HuH-7 (cell line): Measurements from ENCODE around the gene ABCD2.
"Not testable (repeated sequence)": the region's sequence is repeated elsewhere in the genome, so short reads cannot be mapped to it uniquely, and the experiment has no call there.

Source experiments
- DNase-seq: peaks from one replicate; pipeline ENCODE4 v3.0.0; 2011; ENCODE audit warnings: low spot score

Gene ABCD2

DNA sequence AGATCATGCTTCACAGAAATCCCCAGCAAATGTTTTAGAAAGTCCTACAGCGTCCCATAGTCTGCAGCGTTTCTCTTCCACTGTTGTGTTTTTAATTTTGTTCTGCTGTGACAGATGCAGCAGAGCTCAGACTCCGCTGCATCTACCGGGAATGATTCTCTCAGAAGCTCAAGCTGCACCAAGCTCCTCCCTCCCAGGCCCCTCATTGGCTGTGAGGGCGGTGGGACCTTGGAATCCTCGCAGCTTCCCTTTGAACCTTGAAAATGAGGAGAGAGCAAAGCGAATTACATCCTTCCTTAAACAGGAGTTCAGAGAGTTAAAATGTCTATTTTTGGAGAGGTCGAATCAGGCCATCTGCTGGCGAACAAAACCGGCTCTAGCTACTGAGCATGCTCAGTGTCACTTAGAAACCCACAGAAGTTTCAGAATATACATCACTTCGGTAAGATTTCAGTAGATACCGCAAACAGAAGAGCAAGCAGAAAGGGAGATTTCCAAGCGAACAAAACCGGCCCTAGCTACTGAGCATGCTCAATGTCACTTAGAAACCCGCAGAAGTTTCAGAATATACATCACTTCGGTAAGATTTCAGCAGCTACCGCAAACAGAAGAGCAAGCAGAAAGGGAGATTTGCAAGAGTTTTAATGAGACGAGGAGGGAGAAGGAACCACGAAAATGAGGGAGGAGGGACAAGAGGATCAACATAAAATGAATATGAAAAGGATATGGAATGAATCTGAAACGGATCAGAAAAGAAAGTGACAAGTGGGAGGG lies at the start of gene ABCD2:
Gene ABCD2, minus strand, starts transcription at position 144 of the 774 bp plus-strand sequence. CDS start 188 bp downstream, outside the sequence.
- peak; percentile 55 for DNase-seq

DNA sequence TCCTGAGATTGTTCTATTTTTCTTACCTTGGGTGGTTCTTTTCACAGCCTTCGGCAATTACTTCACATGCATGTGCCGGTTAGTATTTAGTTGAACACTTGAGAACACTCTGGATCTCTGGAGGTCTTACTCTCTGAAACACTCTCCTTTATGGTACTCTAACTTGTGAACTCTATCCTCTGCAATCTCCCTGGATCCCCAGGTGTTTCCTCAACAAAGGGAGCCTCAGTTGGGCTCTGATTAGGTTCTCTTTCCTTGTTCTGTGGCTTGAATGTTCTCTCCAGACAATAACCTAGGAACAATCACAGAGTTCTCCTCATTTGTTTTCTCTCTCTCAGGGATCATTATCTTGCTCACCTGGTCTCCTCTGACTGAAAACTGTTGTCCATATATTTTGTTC lies 40.5 kb upstream of the ABCD2 start:
- DNase-seq = no peak

DNA sequence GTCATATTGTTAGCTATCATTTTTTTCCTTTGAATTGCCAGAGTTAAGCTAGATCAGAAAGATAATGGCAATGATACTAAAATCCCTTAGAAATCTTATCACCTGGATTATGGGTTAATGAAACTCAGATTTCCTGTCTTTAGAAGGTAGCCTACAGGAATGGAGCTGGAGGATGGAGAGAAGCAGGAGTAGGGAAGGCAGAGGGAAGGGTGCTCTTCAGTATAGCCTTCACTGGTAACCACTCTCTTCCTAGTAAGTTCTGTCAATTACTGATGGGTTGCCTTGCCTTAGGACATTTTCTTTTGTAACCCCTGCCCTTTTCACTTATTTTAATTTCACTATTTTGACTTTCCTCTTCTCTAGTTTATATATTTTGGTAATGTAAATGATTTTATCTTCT lies 27.8 kb upstream of the ABCD2 start:
- no peak for DNase-seq

DNA sequence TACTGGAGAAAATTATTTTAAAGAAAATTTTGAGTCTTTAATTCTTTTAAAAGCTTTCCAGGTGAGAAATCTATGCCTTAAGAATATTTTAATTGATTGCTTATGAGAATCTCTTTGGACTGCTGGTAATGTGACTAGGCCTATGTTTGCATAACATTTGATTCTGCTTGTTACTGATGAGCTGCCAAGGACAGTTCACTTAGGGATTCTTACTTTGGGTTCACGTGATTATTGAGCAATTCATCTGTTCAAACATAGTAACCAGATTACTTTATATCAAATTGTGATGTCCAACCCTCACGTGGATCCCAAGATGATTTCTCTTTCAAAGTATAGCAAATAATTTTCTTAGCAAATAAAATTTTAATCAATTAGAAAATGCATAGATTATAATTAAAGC lies 27.4 kb upstream of the ABCD2 start:
- DNase-seq = no peak

DNA sequence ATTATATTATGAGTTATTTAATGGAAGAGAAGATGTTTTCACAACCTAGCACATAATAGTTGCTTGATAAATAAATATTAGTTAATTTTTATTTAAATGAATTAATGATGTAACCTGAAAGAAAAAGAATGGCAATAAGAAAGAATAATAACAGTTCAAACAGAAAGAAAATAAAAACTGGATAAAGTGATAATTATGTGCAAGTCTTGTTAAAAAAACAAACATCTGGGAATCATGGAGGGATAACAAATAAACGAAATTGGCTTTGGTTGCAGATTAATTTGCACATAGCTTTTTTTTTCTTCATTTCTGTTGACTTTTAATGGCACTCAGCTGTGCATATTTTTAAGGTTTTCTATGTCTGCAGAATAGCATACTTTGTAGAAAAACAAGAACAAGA lies 23.4 kb upstream of the ABCD2 start:
- no peak for DNase-seq

DNA sequence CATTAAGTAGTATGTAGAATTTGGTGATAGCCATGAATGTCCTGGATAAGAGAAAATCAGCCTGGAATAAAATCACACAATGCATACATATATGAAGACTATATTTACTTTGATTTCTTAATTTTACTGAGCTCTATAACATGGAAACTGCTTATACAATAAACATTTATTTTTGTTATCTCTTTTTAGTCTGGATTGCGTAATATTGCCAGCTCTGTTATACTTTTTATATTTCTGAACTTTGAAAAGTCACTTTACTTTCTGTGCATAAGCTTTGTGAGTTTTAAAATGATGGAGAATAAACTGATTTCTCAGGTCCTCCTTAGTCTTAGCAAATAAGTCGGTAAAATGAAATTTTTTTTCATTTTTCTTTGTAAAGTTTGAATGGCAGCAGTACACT lies 19.2 kb upstream of the ABCD2 start:
- DNase-seq = no peak

DNA sequence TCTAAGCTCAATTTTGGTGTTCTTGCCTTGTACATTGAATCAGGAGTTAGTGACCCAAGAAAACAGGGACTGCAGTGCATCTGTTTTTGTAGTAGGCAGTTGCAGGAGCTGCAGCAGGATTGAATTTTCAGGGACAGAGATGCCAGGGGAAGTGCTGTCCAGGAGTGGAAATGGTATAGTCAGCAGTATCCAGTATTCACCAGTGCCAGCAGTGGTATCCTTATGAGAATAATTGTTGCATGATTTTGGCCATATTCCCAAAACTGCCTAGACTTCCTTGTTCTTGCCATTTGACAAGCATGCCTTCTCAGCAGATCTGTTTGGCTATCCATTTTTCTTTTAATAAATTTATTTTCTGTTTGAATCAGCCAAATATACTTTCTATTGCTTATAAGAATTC lies 18.6 kb upstream of the ABCD2 start:
- no peak for DNase-seq

DNA sequence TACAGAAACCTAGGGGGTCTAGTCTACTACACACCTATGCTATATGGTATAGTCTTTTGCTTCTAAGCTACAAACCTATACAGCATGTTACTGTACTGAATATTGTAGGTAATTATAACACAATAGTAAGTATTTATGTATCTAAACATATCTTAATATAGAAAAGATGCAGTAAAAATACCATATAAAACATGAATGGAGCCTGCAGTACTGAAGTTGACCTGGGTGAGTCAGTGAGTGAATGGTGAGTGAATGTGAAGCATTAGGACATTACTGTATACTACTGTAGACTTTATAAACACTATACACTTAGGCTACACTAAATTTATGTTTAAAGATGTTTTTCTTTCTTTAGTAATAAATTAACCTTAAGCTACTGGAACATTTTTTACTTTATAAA lies 13.1 kb upstream of the ABCD2 start:
- no peak for DNase-seq

DNA sequence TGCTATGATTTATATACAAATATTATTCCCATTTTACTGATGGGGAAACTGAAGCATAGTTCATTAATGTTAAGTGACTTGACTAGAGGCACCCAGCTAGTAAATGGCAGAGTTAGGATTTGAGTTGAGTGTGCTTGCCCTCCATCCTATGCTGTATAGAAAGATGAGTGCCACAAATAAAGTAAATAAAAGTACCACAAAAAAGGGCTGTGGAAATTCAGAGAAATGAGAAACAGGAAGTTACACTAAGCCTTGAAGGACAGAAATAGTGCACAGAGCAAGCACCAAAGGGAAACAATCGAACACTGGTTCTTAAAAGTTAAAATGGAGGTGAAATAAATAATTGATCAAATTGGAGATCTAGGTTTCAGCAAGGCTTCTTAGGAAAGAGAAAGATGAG lies 9.2 kb upstream of the ABCD2 start:
- no peak for DNase-seq

DNA sequence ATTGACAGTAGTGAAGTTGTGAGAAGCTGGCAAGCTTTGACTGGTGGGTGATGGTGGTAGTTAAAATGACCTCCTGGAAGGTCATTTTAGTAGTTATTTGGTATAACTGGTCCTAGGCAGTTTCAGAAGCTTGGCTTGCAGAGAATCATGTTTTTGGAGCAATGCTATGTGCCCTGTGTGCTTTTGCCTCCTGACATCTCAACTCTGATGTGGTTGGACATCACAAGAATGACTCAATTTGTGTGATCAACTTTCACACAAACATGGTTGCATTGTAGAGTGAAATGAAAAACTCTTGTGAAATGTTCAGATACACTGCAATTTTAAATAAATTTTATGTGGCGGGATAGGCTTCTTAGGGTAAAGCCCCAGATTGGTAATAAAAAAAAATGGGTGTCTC lies 8.3 kb upstream of the ABCD2 start:
- DNase-seq = no peak

DNA sequence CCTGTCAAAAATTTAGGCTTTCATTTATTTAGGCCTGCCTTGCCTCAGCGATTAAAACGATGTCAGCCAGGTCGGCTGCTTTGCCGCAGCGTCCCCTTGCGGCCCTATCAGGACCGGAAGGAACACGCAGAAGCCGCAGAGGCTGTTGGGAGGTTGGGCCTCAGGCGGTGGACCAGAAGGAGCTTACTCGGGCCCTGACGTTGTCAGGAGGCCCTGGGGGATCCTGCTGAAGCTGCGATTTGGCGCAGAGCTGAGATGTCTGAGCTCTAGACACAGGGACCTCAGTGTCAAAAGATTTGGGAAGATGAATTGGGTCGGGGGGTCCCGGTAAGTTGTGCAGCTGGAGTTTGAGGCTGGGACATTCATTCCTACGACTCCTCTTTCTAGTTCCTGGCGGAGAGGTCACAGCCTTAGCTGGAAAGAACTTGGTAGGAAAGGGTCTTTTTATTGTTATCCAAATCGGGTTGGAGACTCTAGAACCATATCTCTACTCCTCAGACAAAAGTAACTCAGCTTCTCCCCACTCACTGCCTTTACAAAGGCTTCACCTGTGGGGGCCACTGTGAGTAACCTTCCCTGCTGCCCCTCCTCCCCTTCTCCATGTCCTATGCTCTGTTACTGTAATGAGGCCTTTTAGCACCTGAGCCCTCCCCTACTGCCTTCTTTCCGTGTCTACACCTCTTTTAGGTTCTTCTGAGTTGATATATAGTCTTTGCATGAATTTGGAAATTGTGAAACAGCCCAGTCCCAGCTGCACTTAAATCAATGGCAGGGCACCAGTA lies 6.6 kb upstream of the ABCD2 start:
- no peak for DNase-seq

DNA sequence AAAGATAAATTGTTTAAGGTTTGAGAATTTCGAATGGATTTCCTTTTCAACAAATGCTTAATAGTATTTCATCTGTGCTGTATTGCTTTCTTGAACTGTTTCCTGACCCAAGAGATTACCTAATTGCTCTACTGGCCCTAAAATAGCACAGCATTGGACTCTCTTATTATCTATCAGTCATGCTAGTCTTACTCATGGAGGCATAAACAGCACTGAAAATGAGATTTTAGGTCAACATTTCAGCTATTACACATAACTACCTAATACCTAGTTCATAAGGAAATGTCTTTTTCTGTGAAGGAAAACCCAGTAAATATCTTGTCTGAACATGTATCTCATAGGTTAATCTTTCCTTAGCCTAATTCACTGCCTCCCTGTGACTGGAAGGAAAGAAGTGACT lies 4.3 kb upstream of the ABCD2 start:
- no peak for DNase-seq

DNA sequence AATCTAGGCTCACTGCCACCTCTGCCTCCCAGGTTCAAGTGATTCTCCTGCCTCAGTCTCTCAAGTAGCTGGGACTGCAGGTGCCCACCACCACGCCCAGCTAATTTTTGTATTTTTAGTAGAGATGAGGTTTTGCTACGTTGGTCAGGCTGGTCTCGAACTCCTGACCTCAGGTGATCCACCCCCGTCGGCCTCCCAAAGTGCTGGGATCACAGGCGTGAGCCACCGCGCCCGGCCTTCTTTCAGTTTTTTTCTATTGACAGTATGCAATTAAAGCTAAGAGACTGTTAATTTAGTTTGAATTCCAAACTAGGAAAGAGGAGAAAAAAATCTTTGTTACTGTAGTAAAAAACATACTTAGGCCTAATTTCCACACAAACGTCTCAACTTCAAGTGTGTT lies 3.6 kb upstream of the ABCD2 start:
- not testable (repeated sequence) for DNase-seq

DNA sequence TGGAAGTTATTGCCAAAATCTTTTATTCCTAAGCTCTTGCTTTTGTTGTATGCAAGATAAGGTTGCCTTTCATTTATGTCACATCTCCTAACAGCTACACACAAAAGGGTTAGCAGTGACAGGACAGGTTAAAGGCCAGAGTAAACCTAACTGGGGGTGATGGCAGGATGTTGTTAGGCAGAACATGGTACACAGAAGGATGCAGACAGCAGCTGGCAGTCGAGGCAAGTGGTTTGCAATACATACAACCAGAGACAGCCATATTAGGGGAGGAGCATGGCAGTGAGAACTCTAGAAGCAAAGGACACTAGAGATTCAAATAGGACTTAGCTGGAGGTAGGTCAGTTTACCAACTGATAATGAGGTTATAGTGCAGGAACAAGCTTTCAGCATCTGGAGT lies 2.7 kb upstream of the ABCD2 start:
- DNase-seq = no peak

DNA sequence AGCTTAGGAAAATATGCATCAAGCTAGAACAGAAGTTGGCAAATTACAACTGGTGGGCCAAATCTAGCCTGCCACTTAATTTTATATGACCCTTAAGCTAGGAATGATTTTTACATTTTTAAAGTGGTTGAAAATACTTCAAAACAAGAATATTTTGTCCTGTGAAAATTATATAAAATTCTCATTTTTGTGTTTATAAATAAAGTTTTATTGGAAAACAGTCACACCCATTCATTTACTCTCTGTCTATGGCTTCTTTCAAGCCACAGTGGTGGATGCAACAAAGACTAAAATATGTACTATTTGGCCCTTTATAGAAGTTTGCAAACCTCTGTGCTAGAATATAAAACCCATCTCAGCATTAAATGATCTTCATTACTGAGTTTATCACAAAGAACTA lies 2.1 kb upstream of the ABCD2 start:
- no peak for DNase-seq

DNA sequence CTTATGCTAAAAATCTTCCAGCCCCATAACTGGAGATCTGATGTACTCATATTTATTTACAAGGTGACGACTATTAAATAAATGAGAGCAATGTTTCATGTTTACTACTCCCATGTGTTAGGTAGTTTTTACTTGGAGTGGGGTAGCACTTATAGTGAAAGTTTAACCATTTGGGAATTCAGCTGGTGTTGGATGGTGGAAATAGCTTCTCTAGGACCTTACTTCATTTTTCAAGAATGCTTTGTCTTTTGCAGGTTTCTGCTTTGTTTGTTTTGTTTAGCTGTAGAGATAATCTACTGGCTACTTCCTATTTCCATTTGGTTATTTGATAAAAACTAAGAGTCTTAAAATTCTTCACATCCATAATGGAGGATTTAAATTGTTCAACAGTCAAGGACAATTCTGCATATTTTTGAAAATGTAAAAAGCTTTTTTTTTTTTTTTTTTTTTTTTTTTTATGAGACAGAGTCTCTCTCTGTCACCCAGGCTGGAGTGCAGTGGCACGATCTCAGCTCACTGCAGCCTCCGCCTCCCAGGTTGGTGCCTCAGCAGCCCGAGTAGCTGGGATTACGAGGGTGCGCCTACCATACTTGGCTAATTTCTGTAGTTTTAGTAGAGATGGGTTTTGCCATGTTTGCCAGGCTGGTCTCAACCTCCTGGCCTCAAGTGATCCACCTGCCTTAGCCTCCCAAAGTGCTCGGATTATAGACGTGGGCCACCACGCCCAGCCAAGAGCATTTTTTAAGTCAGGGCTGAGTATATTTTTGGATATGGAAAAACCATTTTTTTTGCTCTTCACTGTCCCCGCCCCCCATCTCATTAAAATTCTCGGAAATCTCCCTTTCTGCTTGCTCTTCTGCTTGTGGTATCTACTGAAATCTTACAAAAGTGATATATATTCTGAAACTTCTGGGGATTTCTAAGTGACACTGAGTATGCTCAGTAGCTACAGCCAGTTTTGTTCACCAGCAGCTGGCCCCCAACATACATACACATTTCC lies 1.4 kb upstream of the ABCD2 start:
- no peak for DNase-seq

DNA sequence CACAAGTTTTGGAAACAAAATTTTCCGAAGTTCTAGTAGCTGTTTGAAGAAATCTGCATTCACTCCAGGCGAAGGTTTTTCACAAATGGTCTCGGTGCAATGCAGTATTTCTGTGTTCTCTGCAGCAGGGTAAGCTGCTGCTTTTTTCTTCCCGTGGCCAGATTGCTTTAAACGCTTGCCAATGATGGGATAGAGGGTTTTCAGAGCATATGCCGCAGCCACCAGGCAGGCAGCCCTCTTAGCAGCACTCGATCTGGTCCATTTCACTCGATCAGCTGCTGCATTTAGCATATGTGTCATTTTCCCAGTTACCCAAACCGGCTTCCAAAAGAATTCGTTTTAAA lies 315 bp downstream of the ABCD2 start:
- DNase-seq = no peak

DNA sequence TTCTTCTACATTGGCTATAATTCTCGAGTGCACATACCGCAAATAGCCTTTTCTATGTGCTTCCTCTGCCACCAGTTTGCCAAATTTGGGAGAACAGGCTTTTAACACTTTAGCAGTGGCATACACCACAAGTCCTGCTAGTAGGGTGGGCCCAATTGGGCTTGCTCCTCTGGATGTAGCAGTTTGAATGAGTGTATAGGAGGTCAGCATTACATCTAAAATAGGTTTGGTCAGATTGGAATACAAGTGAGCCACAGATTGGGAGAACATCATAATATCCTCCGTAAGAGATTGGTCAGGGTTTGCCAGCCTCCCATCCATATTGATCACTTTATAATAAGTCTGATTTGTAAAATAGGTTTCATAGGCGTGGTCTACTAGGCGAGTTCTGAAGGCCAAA lies 902 bp downstream of the ABCD2 start:
- DNase-seq = no peak

DNA sequence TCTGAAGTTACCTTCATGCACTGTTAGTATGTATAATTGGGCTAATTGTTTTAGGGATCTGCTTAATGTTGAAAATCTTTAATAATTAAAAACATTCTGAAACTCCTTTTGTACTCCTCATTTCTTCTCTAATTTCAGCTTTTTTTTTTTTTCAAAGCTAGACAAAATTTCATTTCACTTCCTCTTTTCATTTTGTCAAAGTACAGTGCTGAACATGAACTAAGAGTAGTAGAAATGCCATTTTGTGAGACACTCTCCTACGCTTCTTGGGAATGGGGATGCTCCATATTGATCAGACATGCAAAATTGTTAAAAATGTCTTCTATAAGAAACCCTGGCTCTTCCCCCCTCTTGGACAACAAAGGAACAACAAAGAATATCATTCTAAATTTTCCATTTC lies 1.7 kb downstream of the ABCD2 start:
- DNase-seq = no peak

DNA sequence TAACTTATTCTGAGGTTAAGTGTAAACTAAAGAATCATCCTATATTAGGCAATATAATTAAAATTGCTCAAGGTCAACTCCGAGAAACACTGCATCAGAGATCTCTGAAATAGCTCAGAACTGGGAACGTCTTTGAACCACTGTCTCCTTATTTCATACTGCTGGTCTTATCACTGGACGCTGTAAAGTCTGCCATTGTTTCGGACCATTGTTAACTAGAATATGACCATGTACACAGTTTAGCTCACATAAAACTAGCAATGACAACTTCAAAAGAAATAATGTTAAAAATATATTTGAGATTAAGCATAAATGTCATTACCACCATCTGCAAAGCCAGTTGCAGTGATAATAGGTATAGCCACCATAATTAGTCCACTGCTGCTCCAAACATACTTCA lies 2.9 kb downstream of the ABCD2 start:
- DNase-seq = no peak

DNA sequence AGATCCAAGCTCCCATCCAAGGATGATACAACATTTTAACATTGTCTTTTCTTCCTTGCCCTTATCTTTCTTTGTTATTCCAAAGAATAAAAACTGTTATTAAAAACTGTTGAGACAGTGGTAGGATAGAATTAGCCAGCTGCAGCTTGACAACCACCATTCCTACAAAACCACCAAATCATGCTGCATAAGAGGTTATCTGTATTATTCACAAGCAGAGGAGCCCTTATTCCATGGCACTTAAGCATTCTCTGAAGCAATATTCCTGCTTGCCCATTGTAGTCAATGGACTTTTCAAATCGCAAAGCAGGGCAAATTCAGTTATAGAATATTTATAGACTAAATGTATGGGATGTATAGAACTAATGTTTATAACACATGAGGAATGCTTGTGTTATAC lies 3.4 kb downstream of the ABCD2 start:
- no peak for DNase-seq

DNA sequence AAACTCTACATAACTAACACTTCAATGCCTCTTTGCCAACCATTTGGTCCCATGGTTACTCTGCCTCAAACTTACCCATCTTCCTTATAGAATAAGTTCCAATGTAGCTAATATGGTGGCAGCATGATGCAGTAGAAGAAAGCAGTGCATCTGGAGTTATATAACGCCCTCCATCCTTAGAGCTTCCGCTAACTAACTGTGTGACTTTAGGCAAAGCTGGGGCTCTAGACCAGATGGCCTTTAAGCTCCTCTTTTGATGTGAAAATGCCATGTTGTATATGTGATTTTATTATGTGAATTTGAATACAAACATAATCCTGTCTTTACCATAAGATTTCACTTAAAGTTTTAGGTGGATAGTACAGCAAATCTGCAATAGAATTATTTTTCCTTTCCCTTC lies 6.1 kb downstream of the ABCD2 start:
- no peak for DNase-seq

DNA sequence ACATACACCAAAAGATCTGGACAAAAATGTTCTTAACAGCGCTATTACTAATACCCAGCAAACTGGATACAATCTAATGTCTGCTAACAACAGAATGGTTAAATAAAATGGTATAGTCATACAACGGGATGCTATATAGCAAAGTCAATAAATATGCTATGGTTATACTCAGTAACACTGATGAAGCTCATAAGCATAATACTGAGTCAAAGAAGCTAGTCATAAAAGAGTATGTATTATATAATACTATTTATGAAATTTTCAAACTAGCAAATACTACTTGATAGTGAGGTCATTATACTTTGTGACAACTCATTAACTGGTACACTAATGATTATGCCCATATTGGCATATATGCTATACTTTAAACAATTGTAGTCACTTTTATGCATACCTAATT lies 7.4 kb downstream of the ABCD2 start:
- no peak for DNase-seq
